ENCODE data around the gene VSIG10L. TPM values are rescaled to one million over a fixed set of nuclear protein-coding genes. Genes with fewer than 3 reads are reported as not detected.
A peak's percentile ranks its signal among the peaks of the same experiment; 100 is the strongest.

Gene VSIG10L
- total RNA-seq, 1 donor from 2014 or later: 4.9 TPM

- DNase-seq (ENCODE audit: low spot score): no peak
- no peak overlapping the region for H3K4me3 Mint-ChIP-seq (ENCODE audit: unreplicated experiment)
Measured at GRCh38 chr19:51372021-51372648, 30.2 kb upstream of the VSIG10L start.

GRCh38 chr19:51371186-51371690 is 29.3 kb upstream of the VSIG10L start:
- Mint-ChIP-seq H3K4me3 (ENCODE audit: unreplicated experiment) (no peak overlapping the region), H3K4me1 (ENCODE audit: low read depth) (peaks cover 13% of the 10 kb centered on the region), H3K9me3 (ENCODE audit: low read depth) (no peaks in the 10 kb centered on the region), H3K27ac (ENCODE audit: unreplicated experiment) (no peak overlapping the region), H3K27me3 (ENCODE audit: low read depth) (no peaks in the 10 kb centered on the region), H3K36me3 (ENCODE audit: low read depth) (no peaks in the 10 kb centered on the region)
- TF ChIP-seq CTCF (IDR thresholded peaks at IDR 0.05): no peak
- no peak for DNase-seq (ENCODE audit: low spot score)

More at GRCh38 chr19:51372021-51372648, 30.2 kb upstream of the VSIG10L start:
- Mint-ChIP-seq H3K36me3 (ENCODE audit: low read depth) (no peaks in the 10 kb centered on the region), H3K27ac (ENCODE audit: unreplicated experiment) (no peak overlapping the region), H3K27me3 (ENCODE audit: low read depth) (no peaks in the 10 kb centered on the region), H3K4me1 (ENCODE audit: low read depth) (peaks cover 5% of the 10 kb centered on the region), H3K9me3 (ENCODE audit: low read depth) (no peaks in the 10 kb centered on the region)
- no peak for TF ChIP-seq CTCF (IDR thresholded peaks at IDR 0.05)

GRCh38 chr19:51370230-51370629 is 28.3 kb upstream of the VSIG10L start:
- H3K36me3 Mint-ChIP-seq (ENCODE audit: low read depth): no peaks in the 10 kb centered on the region
- no peaks in the 10 kb centered on the region for H3K27me3 Mint-ChIP-seq (ENCODE audit: low read depth)
- no peak for DNase-seq (ENCODE audit: low spot score)
- TF ChIP-seq CTCF (IDR thresholded peaks at IDR 0.05): no peak
- no peak overlapping the region for H3K4me3 Mint-ChIP-seq (ENCODE audit: unreplicated experiment)
- H3K27ac Mint-ChIP-seq (ENCODE audit: unreplicated experiment): no peak overlapping the region
- H3K9me3 Mint-ChIP-seq (ENCODE audit: low read depth): no peaks in the 10 kb centered on the region
- peaks cover 20% of the 10 kb centered on the region for H3K4me1 Mint-ChIP-seq (ENCODE audit: low read depth)

GRCh38 chr19:51368366-51369282 is 26.7 kb upstream of the VSIG10L start, which contains the start of gene CLDND2:
Gene CLDND2 (minus strand): TSS chr19:51369003. CDS start chr19:51368577, 426 bp downstream.
- Mint-ChIP-seq H3K4me3 (ENCODE audit: unreplicated experiment) (peak within 1 kb of the TSS; percentile 98), H3K9me3 (ENCODE audit: low read depth) (no peaks in the 10 kb centered on the region), H3K27ac (ENCODE audit: unreplicated experiment) (peak within 1 kb of the TSS; percentile 99), H3K4me1 (ENCODE audit: low read depth) (peaks cover 31% of the 10 kb centered on the region), H3K27me3 (ENCODE audit: low read depth) (no peaks in the 10 kb centered on the region), H3K36me3 (ENCODE audit: low read depth) (no peaks in the 10 kb centered on the region)
- no peak for TF ChIP-seq CTCF (IDR thresholded peaks at IDR 0.05)
- no peak for DNase-seq (ENCODE audit: low spot score)

All from chondrocyte (in vitro differentiated cells).